NCI-H69 (cell line): ENCODE measurements around the gene EXD1.
"Not testable (repeated sequence)": the region's sequence is repeated elsewhere in the genome, so short reads cannot be mapped to it uniquely, and the experiment has no call there.

Experiments used
- DNase-seq: peaks from one replicate; lab custom pipeline; 2025; lab: John Stamatoyannopoulos, UW

Gene EXD1

DNA sequence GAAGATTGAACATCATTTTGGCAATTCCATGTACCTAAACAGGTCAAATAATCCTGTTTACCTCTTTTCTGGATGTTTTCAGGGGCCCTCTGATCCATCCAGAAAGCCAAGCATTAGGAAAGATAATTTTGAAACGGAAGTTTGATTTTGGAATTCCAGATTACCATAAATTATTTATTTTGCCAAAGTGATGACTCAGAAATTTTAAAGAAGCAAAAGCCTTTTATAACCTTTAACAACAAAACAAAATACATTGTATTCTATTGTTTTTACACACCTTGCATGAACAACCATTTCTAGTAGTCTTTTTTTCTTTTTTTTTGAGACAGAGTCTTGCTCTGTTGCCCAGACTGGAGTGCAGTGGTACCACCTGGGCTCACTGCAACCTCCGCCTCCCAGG lies 82.5 kb downstream of the EXD1 start:
- no peak for DNase-seq

DNA sequence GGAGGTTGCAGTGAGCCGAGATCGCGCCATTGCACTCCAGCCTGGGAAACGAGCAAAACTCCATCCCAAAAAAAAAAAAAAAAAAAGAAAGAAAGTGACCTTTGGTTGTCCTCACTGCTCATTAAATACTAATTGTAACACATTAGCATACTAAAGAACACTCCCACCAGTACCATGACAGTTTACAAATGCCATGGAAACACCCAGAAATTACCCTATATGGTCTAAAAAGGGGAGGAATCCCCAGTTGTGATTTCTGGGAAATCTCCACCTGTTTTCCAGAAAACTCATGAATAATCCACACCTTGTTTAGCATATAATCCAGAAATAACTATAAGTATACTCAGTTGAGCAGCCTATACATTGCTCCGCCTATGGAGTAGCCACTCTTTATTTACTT lies 90.9 kb downstream of the EXD1 start:
- no peak for DNase-seq

DNA sequence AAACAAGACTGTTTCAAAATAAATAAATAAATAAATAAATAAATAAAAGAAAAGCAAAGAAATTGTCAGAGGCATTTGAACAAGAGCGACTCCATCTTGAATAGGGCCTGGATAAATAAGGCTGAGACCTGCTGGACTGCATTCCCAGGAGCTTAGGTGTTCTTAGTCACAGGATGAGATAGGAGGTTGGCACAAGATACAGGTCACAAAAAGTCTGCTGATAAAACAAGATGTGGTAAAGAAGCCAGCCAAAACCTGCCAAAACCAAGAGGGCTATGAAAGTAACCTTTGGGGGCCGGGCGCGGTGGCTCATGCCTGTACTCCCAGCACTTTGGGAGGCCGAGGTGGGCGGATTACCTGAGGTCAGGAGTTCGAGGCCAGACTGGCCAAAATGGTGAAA lies 91.4 kb downstream of the EXD1 start:
- DNase-seq: not testable (repeated sequence)

DNA sequence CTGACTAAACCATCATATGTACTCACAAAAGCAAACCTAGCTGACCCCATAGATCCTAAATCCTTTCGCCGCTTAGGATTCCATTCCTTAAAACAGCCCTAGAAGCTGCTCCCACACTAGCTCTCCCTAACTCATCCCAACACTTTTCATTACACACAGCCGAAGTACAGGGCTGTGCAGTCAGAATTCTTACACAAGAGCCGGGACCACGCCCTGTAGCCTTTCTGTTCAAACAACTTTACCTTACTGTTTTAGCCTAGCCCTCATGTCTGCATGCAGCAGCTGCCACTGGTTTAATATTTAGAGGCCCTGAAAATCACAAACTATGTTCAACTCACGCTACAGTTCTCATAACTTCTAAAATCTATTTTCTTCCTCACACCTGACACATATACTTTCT lies 95.0 kb downstream of the EXD1 start:
- not testable (repeated sequence) for DNase-seq

DNA sequence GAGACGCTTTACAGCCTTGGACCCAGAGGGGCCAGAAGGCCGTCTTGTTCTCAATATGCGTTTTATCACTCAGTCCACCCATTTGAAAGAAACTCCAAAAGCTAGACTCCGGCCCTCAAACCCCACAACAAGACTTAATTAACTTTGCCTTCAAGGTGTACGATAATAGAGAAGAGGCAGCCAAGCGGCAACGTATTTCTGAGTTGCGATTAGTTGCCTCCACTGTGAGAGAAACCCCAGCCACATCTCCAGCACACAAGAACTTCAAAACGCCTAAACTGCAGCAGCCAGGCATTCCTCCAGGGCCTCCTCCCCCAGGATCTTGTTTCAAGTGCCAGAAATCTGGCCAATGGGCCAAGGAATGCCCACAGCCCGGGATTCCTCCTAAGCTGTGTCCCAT lies 97.1 kb downstream of the EXD1 start:
- DNase-seq: no peak
